HCT116 (cell line): Measurements from ENCODE around the gene MTHFD1L.
A peak's percentile ranks its signal among the peaks of the same experiment; 100 is the strongest.

ENCODE experiments used
- CEBPB ChIP-seq: IDR thresholded peaks from 2 replicates; pipeline ENCODE4 v1.6.1; 2012; ENCODE audit warnings: low read depth
- CTCF ChIP-seq, 3 experiments: fragments of 200-600 bp in 1 of 3; sonication (generic) in 1 of 3; IDR thresholded peaks in 2 of 3; conservative IDR thresholded peaks in 1 of 3; 2 replicates each; pipeline ENCODE4 v1.5.1; 2012 to 2017; ENCODE audit warnings: low read depth in 2 of 3, low read length in 2 of 3, antibody characterized with exemption in 1 of 3, borderline replicate concordance in 1 of 3, control low read depth in 1 of 3, mild to moderate bottlenecking in 1 of 3, mixed read lengths in 1 of 3, mixed run types in 1 of 3, moderate library complexity in 1 of 3; ENCODE audit not compliant: insufficient read depth in 1 of 3
- EGR1 ChIP-seq: IDR thresholded peaks from 2 replicates; pipeline ENCODE4 v1.6.1; 2012; ENCODE audit warnings: low read depth
- EZH2 ChIP-seq: fragments of 200-600 bp; sonication (generic); IDR thresholded peaks from 2 replicates; pipeline ENCODE4 v1.6.1; 2017; ENCODE audit warnings: antibody characterized with exemption, mixed run types
- EZH2phosphoT487 ChIP-seq: fragments of 200-600 bp; IDR thresholded peaks from 2 replicates; pipeline ENCODE4 v1.6.1; 2018; ENCODE audit warnings: antibody characterized with exemption, borderline replicate concordance
- FOSL1 ChIP-seq: IDR thresholded peaks from 2 replicates; pipeline ENCODE4 v1.6.1; 2012; ENCODE audit warnings: low read depth
- POLR2A ChIP-seq: IDR thresholded peaks from 2 replicates; pipeline ENCODE4 v1.7.0; 2011; ENCODE audit warnings: borderline replicate concordance; ENCODE audit not compliant: insufficient read depth, insufficient read length; ENCODE audit errors: extremely low read depth
- POLR2AphosphoS5 ChIP-seq: IDR thresholded peaks from 2 replicates; pipeline ENCODE4 v1.6.1; 2011; ENCODE audit warnings: mild to moderate bottlenecking, low read depth, low read length, moderate library complexity
- RAD21 ChIP-seq: IDR thresholded peaks from 2 replicates; pipeline ENCODE4 v1.6.1; 2012; ENCODE audit warnings: low read depth, mild to moderate bottlenecking
- REST ChIP-seq: IDR thresholded peaks from 2 replicates; pipeline ENCODE4 v1.6.1; 2012; ENCODE audit warnings: low read depth
- TCF7L2 ChIP-seq: IDR thresholded peaks from 2 replicates; pipeline ENCODE4 v1.7.0; 2011; ENCODE audit warnings: borderline replicate concordance, inconsistent platforms; ENCODE audit not compliant: insufficient read depth, insufficient read length; ENCODE audit errors: extremely low read depth
- YY1 ChIP-seq: IDR thresholded peaks from 2 replicates; pipeline ENCODE4 v1.6.1; 2011; ENCODE audit warnings: low read length, low read depth, moderate library complexity, mild to moderate bottlenecking; ENCODE audit not compliant: insufficient replicate concordance; ENCODE audit errors: extremely low read depth
- ZFX ChIP-seq: fragments of 450-650 bp; IDR thresholded peaks from 2 replicates; pipeline ENCODE4 v1.6.1; 2017
- ZNF274 ChIP-seq: fragments of 200-500 bp; sonication (Bioruptor generic); IDR thresholded peaks from 2 replicates; pipeline ENCODE4 v1.6.1; 2014; ENCODE audit warnings: mild to moderate bottlenecking, low read depth, low read length, inconsistent platforms

GRCh38 chr6:151044465-151045441 lies 179.3 kb downstream of the MTHFD1L start:
- TF ChIP-seq CEBPB (no peak), CTCF (IDR thresholded peaks at IDR 0.05 in 2 of 3, conservative IDR thresholded peaks at IDR 0.05 in 1 of 3; ENCODE audit: borderline replicate concordance in 1 of 3, insufficient read depth in 1 of 3, low read depth in 2 of 3, low read length in 2 of 3) (no peak), POLR2A (no peak), EGR1 (no peak), RAD21 (no peak), TCF7L2 (peak; percentile 53), EZH2 (no peak), ZNF274 (no peak), POLR2AphosphoS5 (peak; percentile 74), ZFX (no peak), FOSL1 (no peak), REST (no peak), EZH2phosphoT487 (no peak), YY1 (no peak)
